AG09319 (cell line): ENCODE results near the gene CPOX.

Experiments
- DNase-seq: peaks from one replicate; pipeline ENCODE4 v3.0.0-alpha.2; 2010; ENCODE audit warnings: low read depth; ENCODE audit errors: extremely low read depth
- CTCF ChIP-seq: IDR thresholded peaks from 2 replicates; pipeline ENCODE4 v1.5.1; 2011; ENCODE audit warnings: low read depth, mild to moderate bottlenecking, inconsistent platforms, low read length, moderate library complexity

Gene CPOX

GRCh38 chr3:98600412-98601095 is 7.1 kb upstream of the CPOX start:
- TF ChIP-seq CTCF, result no peak

GRCh38 chr3:98599647-98600411 is 6.4 kb upstream of the CPOX start:
- no peak for DNase-seq
- no peak for TF ChIP-seq CTCF

More at GRCh38 chr3:98600412-98601095, 7.1 kb upstream of the CPOX start:
- DNase-seq, result no peak

- no peak for DNase-seq
Observed at GRCh38 chr3:98598492-98598891, 5.1 kb upstream of the CPOX start.

GRCh38 chr3:98596541-98597500 is 3.4 kb upstream of the CPOX start:
- no peak for DNase-seq
- TF ChIP-seq CTCF, result peak; percentile 59

More at GRCh38 chr3:98598492-98598891, 5.1 kb upstream of the CPOX start:
- no peak for TF ChIP-seq CTCF

GRCh38 chr3:98596087-98596486 is 2.7 kb upstream of the CPOX start:
- DNase-seq, result no peak
- no peak for TF ChIP-seq CTCF

GRCh38 chr3:98594628-98595324 is 1.4 kb upstream of the CPOX start:
- no peak for DNase-seq

More at GRCh38 chr3:98594628-98595324, 1.4 kb upstream of the CPOX start:
- no peak for TF ChIP-seq CTCF
